A549 (cell line): ENCODE measurements around the gene DMPK.

Experiments used
- CHD2 ChIP-seq: fragments of 150-350 bp; IDR thresholded peaks from 2 replicates; pipeline ENCODE4 v1.6.1; 2014; ENCODE audit warnings: low read length; ENCODE audit not compliant: partially characterized antibody
- GATA3 ChIP-seq: IDR thresholded peaks from 2 replicates; pipeline ENCODE4 v1.6.1; 2012; ENCODE audit warnings: borderline replicate concordance
- POLR2A ChIP-seq: IDR thresholded peaks from 2 replicates; pipeline ENCODE4 v1.6.1; 2012; ENCODE audit warnings: mild to moderate bottlenecking, low read length
- POLR2AphosphoS2 ChIP-seq: conservative IDR thresholded peaks from 2 replicates; pipeline ENCODE4 v1.6.1; 2012; ENCODE audit warnings: low read length, improper control_type of control experiment, inconsistent platforms
- ZSCAN20 ChIP-seq: fragments of 250-450 bp; sonication (Bioruptor Pico); IDR thresholded peaks from 2 replicates; pipeline ENCODE4 v1.8.0; 2022; ENCODE audit warnings: mild to moderate bottlenecking, moderate library complexity
- TF ChIP-seq, protein P1 (sequence below): fragments of >200 bp; sonication (Bioruptor Twin); formaldehyde crosslinking; IDR thresholded peaks from 3 replicates; pipeline ENCODE4 v1.5.1; 2016
- TF ChIP-seq, protein P2 (sequence below): fragments of >200 bp; sonication (Bioruptor Twin); formaldehyde crosslinking; IDR thresholded peaks from 2 replicates; pipeline ENCODE4 v1.6.1; 2016
- TF ChIP-seq, protein P3 (sequence below): fragments of 200-600 bp; sonication (generic); IDR thresholded peaks from 2 replicates; pipeline ENCODE4 v1.6.1; 2016; ENCODE audit warnings: antibody characterized with exemption, mild to moderate bottlenecking, moderate library complexity

DNA sequence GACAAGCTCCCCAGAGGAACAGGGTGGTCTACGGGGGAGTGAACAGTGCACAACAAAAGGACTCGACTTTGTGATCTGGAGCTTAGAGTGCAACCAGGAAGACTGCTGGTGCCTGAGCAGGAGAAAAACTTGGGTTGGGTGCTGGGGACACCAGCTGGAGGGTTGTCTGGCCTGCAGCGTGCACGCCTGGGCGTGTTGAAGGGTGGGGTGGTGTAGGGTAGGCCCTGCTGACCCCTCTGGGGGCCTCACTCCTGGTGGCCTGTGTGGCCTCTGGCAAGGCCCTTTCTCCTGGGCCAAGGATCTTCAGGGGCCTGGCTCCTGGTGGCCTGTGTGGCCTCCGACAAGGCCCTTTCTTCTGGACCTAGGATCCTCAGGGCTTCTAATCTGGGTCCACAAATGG is 37.5 kb upstream of the DMPK start:
- TF ChIP-seq CHD2: no peak
- TF ChIP-seq POLR2A: no peak
- TF ChIP-seq, protein P1, sequence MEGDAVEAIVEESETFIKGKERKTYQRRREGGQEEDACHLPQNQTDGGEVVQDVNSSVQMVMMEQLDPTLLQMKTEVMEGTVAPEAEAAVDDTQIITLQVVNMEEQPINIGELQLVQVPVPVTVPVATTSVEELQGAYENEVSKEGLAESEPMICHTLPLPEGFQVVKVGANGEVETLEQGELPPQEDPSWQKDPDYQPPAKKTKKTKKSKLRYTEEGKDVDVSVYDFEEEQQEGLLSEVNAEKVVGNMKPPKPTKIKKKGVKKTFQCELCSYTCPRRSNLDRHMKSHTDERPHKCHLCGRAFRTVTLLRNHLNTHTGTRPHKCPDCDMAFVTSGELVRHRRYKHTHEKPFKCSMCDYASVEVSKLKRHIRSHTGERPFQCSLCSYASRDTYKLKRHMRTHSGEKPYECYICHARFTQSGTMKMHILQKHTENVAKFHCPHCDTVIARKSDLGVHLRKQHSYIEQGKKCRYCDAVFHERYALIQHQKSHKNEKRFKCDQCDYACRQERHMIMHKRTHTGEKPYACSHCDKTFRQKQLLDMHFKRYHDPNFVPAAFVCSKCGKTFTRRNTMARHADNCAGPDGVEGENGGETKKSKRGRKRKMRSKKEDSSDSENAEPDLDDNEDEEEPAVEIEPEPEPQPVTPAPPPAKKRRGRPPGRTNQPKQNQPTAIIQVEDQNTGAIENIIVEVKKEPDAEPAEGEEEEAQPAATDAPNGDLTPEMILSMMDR: no peak
- no peak for TF ChIP-seq GATA3
- TF ChIP-seq POLR2AphosphoS2: no peak
- no peak for TF ChIP-seq ZSCAN20 (CRISPR knock-in tag)
- TF ChIP-seq, protein P2, sequence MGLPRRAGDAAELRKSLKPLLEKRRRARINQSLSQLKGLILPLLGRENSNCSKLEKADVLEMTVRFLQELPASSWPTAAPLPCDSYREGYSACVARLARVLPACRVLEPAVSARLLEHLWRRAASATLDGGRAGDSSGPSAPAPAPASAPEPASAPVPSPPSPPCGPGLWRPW: no peak
- TF ChIP-seq, protein P3, sequence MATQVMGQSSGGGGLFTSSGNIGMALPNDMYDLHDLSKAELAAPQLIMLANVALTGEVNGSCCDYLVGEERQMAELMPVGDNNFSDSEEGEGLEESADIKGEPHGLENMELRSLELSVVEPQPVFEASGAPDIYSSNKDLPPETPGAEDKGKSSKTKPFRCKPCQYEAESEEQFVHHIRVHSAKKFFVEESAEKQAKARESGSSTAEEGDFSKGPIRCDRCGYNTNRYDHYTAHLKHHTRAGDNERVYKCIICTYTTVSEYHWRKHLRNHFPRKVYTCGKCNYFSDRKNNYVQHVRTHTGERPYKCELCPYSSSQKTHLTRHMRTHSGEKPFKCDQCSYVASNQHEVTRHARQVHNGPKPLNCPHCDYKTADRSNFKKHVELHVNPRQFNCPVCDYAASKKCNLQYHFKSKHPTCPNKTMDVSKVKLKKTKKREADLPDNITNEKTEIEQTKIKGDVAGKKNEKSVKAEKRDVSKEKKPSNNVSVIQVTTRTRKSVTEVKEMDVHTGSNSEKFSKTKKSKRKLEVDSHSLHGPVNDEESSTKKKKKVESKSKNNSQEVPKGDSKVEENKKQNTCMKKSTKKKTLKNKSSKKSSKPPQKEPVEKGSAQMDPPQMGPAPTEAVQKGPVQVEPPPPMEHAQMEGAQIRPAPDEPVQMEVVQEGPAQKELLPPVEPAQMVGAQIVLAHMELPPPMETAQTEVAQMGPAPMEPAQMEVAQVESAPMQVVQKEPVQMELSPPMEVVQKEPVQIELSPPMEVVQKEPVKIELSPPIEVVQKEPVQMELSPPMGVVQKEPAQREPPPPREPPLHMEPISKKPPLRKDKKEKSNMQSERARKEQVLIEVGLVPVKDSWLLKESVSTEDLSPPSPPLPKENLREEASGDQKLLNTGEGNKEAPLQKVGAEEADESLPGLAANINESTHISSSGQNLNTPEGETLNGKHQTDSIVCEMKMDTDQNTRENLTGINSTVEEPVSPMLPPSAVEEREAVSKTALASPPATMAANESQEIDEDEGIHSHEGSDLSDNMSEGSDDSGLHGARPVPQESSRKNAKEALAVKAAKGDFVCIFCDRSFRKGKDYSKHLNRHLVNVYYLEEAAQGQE: no peak
